ENCODE measurements around the gene HHATL.

HHATL gene

DNA sequence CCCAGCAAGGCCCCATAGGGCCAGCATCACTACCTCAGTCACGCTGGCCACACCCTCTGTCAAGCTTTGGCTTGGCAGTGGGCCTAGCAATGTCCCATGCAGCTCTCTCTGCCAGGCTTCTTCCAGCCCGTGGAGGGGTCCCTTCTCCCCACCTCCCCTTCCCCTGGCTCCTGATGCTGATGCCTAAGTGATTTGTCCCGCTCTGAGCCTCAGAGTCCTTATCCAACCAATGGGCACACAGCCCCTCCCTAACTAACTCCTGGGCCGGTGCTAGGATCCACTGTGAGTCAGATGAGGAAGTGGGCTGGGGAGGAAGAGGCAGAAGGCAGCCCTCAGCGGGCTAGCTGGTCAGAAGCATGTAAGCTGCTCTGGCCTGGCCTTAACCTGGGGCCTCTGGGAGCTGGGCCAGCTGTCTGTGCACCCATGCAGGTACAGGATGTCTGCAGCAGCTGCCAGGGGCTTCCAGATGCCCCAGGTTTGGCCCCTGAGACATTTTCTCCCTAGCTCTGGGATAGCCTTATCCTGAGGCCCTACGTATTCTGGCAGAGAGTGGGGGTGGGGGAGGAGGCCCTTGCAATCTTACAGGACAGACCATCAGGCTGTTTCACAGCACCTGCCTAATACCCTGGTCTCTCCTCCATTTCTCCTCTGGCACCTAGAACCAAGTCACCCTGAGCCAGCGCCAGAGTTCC is 49.8 kb downstream of the HHATL start:
- peak; percentile 66 for DNase-seq (ENCODE audit: low read depth)

DNA sequence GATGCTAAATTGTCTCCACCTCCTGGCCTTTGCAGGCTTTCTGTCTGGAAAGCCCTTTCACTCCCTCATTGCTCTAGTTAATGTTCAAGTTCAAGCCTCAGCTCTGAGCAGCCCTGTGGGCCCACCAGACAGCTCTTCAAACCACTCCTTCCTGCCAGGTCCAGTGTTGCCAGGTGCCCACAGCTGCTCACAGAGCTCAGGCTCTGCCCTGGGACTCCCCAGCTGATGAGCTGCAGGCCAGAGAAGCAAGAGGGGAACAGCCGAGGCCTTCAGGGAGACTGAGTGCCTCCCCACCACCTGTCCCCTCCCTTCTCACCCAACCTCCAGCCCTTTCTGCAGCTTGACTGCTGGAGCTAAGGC is 50.4 kb downstream of the HHATL start:
- DNase-seq (ENCODE audit: low read depth) = no peak

DNA sequence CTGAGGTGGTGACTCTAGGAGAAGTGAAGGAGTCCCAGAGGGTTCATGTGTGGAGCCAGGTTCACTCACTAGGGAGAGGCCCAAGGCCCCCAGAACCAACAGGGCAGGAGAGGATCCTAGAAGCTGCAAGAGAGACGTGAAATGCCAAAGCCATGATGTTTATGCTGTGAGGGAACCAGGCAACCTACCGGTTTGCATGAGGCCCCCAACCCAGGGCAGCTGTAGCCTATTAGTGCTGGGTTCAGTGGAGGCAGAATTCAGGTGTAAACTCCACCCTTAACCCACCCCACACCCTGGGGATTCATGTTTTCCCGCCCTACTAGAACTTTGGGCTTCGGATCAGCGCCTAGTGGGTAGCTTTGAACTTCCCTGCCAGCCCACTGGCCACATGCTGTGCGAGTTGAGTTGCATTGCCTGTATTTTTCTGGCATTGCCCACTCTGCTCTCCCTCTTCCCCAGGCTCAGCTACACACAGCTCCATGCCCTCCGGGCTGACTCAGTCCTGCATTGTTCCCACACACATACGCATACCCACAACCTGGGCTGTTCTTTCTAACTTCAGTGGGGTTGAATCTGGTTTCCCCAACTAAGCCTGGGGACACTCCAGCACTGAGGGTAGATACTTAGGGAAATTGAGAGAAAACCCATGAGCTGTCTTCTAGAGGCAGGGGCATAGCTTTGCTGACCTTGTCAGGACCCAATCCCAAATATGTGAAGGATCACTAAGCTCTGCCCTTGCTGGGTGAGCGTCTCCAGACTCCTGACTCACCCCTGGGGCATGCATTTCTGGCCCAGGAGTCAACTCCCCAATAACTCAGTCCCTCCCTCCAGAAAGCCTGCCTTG is 51.1 kb downstream of the HHATL start:
- no peak for DNase-seq (ENCODE audit: low read depth)

DNA sequence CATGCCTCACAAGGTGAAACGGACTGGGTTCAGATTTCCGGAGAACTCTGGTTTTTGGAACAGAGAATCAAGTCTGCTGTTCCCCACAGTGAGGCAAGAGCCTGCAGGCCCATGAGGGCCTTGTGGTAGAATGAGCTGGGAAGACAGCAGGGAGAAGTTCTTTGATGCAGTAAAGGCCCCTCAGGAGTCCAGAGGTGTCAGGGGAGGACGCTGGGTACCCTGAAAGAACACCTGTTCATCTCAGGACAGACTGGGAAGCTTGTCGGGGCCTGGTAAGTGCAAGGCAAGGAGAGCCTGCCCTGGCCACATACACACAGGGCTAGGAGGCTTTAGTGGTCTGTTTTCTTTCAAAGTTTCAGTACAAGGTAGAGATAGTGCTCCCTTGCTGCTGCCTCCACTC is 52.8 kb downstream of the HHATL start:
- no peak for DNase-seq (ENCODE audit: low read depth)

DNA sequence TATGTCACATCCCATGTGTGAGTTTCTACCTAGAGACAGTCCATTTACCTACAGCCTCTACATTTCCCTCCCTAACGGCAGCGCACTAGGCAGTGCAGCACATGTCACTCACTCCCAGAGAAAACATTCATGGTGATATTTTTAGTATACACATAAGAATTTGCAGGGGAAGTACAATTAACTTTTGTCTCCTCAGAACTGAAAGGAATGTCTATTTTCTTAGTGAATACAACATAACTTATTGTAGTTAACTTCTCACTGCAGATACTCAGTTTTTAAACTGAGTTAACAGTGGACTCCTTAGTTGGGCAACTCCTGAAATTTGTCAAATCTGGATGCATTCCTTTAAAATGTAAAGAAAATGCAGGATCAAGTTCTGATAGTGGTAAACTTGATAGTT is 53.6 kb downstream of the HHATL start:
- DNase-seq (ENCODE audit: low read depth) = no peak

DNA sequence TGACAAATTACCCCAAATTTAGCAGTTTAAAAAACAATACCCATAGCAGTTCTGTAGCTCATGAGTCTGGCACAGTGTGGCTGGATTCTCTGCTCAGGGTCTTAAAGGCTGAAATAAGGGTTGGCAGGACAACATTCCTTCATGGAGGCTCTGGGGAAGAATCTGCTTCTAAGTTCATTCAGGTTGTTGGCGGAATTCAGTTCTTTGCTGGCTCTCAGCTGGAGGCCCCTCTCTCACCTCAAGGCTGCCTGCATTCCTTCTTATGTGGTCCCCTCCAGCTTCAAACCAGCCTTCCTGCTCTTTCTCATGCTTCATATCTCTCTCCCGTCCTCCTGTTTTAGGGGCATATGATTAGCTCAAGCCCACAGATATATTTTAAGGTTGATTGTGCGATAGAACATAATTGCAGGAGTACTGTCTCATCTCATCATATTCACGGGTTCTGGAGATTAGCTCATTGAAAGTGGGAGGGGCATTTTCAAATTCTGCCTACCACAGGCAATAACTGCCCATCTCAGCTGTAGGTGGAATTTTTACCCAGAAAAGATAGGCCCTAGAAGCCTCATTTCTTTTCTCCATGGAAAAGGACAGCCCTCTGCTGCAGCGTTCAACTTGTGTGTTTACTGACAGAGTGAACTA is 54.7 kb downstream of the HHATL start:
- no peak for DNase-seq (ENCODE audit: low read depth)
